Neural progenitor cell (in vitro differentiated cells): Measurements from ENCODE around the gene MAGI3. TPM values are rescaled to one million over a fixed set of nuclear protein-coding genes. Genes with fewer than 3 reads are reported as not detected.

Source experiments
- DNase-seq: peaks from one replicate; pipeline ENCODE4 v3.0.0-alpha.2; 2016; ENCODE audit warnings: low spot score
- H2AFZ ChIP-seq: fragments of 200-600 bp; sonication (generic); replicated peaks from 2 replicates; pipeline ENCODE4 v1.6.1; 2016; ENCODE audit warnings: antibody characterized with exemption
- H3F3A ChIP-seq: fragments of 200-600 bp; sonication (generic); 2 replicates; pipeline ENCODE4 v1.6.1; 2016; ENCODE audit warnings: antibody characterized with exemption, low read depth
- H3K27ac ChIP-seq: fragments of 200-600 bp; sonication (generic); 2 replicates; pipeline ENCODE4 v1.5.1; 2016; ENCODE audit warnings: mild to moderate bottlenecking
- H3K27me3 ChIP-seq: fragments of 200-600 bp; sonication (generic); 2 replicates; pipeline ENCODE4 v1.6.1; 2016; ENCODE audit warnings: mild to moderate bottlenecking, moderate library complexity
- H3K36me3 ChIP-seq: fragments of 200-600 bp; sonication (generic); 2 replicates; pipeline ENCODE4 v1.5.1; 2016
- H3K4me1 ChIP-seq: fragments of 200-600 bp; sonication (generic); 2 replicates; pipeline ENCODE4 v1.6.1; 2016; ENCODE audit warnings: mixed run types
- H3K4me2 ChIP-seq: fragments of 200-600 bp; sonication (generic); 2 replicates; pipeline ENCODE4 v1.6.1; 2016
- H3K4me3 ChIP-seq: fragments of 200-600 bp; sonication (generic); 2 replicates; pipeline ENCODE4 v1.5.1; 2016
- H3K79me2 ChIP-seq: fragments of 200-600 bp; sonication (generic); 2 replicates; pipeline ENCODE4 v1.6.1; 2016; ENCODE audit warnings: low read depth
- H3K9ac ChIP-seq: fragments of 200-600 bp; sonication (generic); 2 replicates; pipeline ENCODE4 v1.6.1; 2016
- H3K9me3 ChIP-seq: fragments of 200-600 bp; sonication (generic); 2 replicates; pipeline ENCODE4 v1.5.1; 2016; ENCODE audit warnings: low read depth
- H4K20me1 ChIP-seq: fragments of 200-600 bp; sonication (generic); 2 replicates; pipeline ENCODE4 v1.6.1; 2016; ENCODE audit warnings: low read depth
- H3K27ac Mint-ChIP-seq: 3 replicates; pipeline ENCODE4 v1.8.0; 2021; ENCODE audit warnings: mixed read lengths
- H3K27me3 Mint-ChIP-seq: 2 replicates; pipeline ENCODE4 v1.8.0; 2022; ENCODE audit warnings: low read depth, mild to moderate bottlenecking, inconsistent platforms, moderate library complexity, mixed read lengths; ENCODE audit not compliant: insufficient read depth
- H3K36me3 Mint-ChIP-seq: 3 replicates; pipeline ENCODE4 v1.8.0; 2021; ENCODE audit warnings: mixed read lengths
- H3K4me1 Mint-ChIP-seq: 3 replicates; pipeline ENCODE4 v1.8.0; 2021; ENCODE audit warnings: mixed read lengths
- H3K4me3 Mint-ChIP-seq: 3 replicates; pipeline ENCODE4 v1.8.0; 2021; ENCODE audit warnings: mild to moderate bottlenecking, moderate library complexity, mixed read lengths
- H3K9me3 Mint-ChIP-seq: 3 replicates; pipeline ENCODE4 v1.8.0; 2020; ENCODE audit warnings: mixed read lengths
- CTCF ChIP-seq: fragments of 200-600 bp; sonication (generic); IDR thresholded peaks from 2 replicates; pipeline ENCODE4 v1.5.1; 2017; ENCODE audit warnings: antibody characterized with exemption, mild to moderate bottlenecking
- EZH2 ChIP-seq: fragments of 200-600 bp; sonication (generic); IDR thresholded peaks from 2 replicates; pipeline ENCODE4 v1.6.1; 2017; ENCODE audit warnings: antibody characterized with exemption, mild to moderate bottlenecking, moderate library complexity
- EZH2phosphoT487 ChIP-seq: fragments of 200-600 bp; sonication (generic); IDR thresholded peaks from 2 replicates; pipeline ENCODE4 v1.6.1; 2017; ENCODE audit warnings: antibody characterized with exemption
- total RNA-seq: library from RNA; depleted of rRNA; stranded (reverse); fragments of >200 nt; gene quantifications from 2 replicates; pipeline ENCODE4 v1.2.3, GENCODE V29; 2015; ENCODE audit warnings: low replicate concordance

Gene MAGI3
- total RNA-seq, 1 donor from 2014 or later: 26.9 TPM

- Histone ChIP-seq H3F3A (no peaks in the 10 kb centered on the region), H3K4me2 (no peak overlapping the region), H3K9me3 (no peaks in the 10 kb centered on the region), H3K4me1 (peaks cover 6% of the 10 kb centered on the region), H2AFZ (no peak overlapping the region), H3K27me3 (no peaks in the 10 kb centered on the region), H3K4me3 (no peak overlapping the region), H3K27ac (no peak overlapping the region), H4K20me1 (no peaks in the 10 kb centered on the region), H3K79me2 (peaks cover 3% of the 10 kb centered on the region), H3K36me3 (no peaks in the 10 kb centered on the region), H3K9ac (no peak overlapping the region)
- Mint-ChIP-seq H3K36me3 (peaks cover 4% of the 10 kb centered on the region), H3K9me3 (peaks cover 18% of the 10 kb centered on the region), H3K27me3 (no peaks in the 10 kb centered on the region), H3K27ac (no peak overlapping the region), H3K4me3 (no peak overlapping the region), H3K4me1 (no peaks in the 10 kb centered on the region)
- DNase-seq: no peak
- TF ChIP-seq CTCF (no peak), EZH2 (no peak), EZH2phosphoT487 (no peak)
Observed at GRCh38 chr1:113576271-113576670, 186.0 kb downstream of the MAGI3 start.

GRCh38 chr1:113579256-113580018 is 189.1 kb downstream of the MAGI3 start:
- Histone ChIP-seq H3K4me2 (no peak overlapping the region), H3K36me3 (no peaks in the 10 kb centered on the region), H3F3A (no peaks in the 10 kb centered on the region), H3K9me3 (no peaks in the 10 kb centered on the region), H3K4me1 (peaks cover 6% of the 10 kb centered on the region), H3K4me3 (no peak overlapping the region), H3K79me2 (no peaks in the 10 kb centered on the region), H2AFZ (no peak overlapping the region), H4K20me1 (no peaks in the 10 kb centered on the region), H3K27me3 (no peaks in the 10 kb centered on the region), H3K9ac (no peak overlapping the region), H3K27ac (no peak overlapping the region)
- no peaks in the 10 kb centered on the region for H3K9me3 Mint-ChIP-seq
- H3K27me3 Mint-ChIP-seq: no peaks in the 10 kb centered on the region
- H3K4me1 Mint-ChIP-seq: no peaks in the 10 kb centered on the region
- H3K4me3 Mint-ChIP-seq: no peak overlapping the region
- TF ChIP-seq CTCF: no peak
- TF ChIP-seq EZH2: no peak
- TF ChIP-seq EZH2phosphoT487: no peak
- H3K27ac Mint-ChIP-seq: no peak overlapping the region
- H3K36me3 Mint-ChIP-seq: peaks cover 1% of the 10 kb centered on the region
- DNase-seq: no peak

GRCh38 chr1:113581323-113581722 is 191.0 kb downstream of the MAGI3 start:
- H3K36me3 ChIP-seq: peaks cover 4% of the 10 kb centered on the region
- peaks cover 6% of the 10 kb centered on the region for H3K4me1 ChIP-seq

More at GRCh38 chr1:113581323-113581722, 191.0 kb downstream of the MAGI3 start:
- H3K27ac ChIP-seq: no peak overlapping the region
- H2AFZ ChIP-seq: no peak overlapping the region
- no peaks in the 10 kb centered on the region for H3K27me3 ChIP-seq
- Mint-ChIP-seq H3K27ac (no peak overlapping the region), H3K4me1 (no peaks in the 10 kb centered on the region), H3K4me3 (no peak overlapping the region), H3K27me3 (no peaks in the 10 kb centered on the region), H3K36me3 (peaks cover 4% of the 10 kb centered on the region), H3K9me3 (no peaks in the 10 kb centered on the region)
- H3K79me2 ChIP-seq: no peaks in the 10 kb centered on the region
- H3K4me3 ChIP-seq: no peak overlapping the region
- H4K20me1 ChIP-seq: no peaks in the 10 kb centered on the region
- H3K4me2 ChIP-seq: no peak overlapping the region
- DNase-seq: no peak
- no peaks in the 10 kb centered on the region for H3K9me3 ChIP-seq
- TF ChIP-seq EZH2 (no peak), CTCF (no peak), EZH2phosphoT487 (no peak)
- H3K9ac ChIP-seq: no peak overlapping the region
- H3F3A ChIP-seq: no peaks in the 10 kb centered on the region
